Measurements from ENCODE around the gene SYTL3. TPM values are rescaled to one million over a fixed set of nuclear protein-coding genes. Genes with fewer than 3 reads are reported as not detected.

The SYTL3 gene
- total and polyA plus RNA-seq, 2 of the 8 experiments (the other 6 are each of a cell fraction or from before 2014, with no cell fraction given) = 0.27 to 0.99 TPM

DNA sequence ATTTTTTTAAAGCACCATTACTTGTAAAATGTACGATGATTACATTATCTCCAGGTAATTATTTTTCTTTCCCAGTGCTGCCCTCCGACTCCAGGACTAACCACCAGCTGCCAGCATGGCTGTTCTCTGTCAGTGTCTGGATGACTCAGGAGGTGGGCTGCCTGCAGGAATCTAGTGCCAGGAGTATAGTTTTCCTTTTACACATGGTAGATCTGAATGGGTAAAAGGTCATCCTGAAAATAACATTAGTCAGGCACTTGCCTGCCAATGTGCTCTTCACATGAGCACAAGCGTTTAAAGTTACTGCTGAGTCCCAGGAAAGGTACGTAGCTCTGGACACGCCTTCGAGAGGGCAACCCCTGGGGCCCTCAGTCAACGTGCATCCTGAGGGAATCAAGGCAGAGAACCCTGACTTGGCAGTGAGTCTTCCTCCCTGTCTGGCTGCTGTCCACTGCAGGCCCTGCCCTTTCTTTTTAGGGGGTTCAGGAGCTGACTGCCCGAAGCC is 7.7 kb upstream of the SYTL3 start:
- FAIRE-seq = no peak
- Histone ChIP-seq H3K56ac (replicated peaks; ENCODE audit: insufficient read length, low read depth, low read length) (no peak overlapping the region), H2AFZ (ENCODE audit: low read length) (no peak overlapping the region), H3K4me1 (replicated peaks in 1 of 4; ENCODE audit: control insufficient read depth in 3 of 4, insufficient read depth in 4 of 4, low read length in 3 of 4) (peaks cover 0 to 7% (median 3%) of the 10 kb centered on the region in 4 experiments; a peak in 2 of 7 replicates), H3K4me3 (ENCODE audit: extremely low read depth in 1 of 4, insufficient read depth in 2 of 4, low read depth in 3 of 4, low read length in 4 of 4) (no peak overlapping the region), H4K5ac (ENCODE audit: insufficient read length, low read depth, low read length) (no peak overlapping the region), H3K4me2 (ENCODE audit: insufficient read depth in 1 of 2, low read depth in 2 of 2, low read length in 2 of 2) (no peak overlapping the region; a peak in 1 of 4 replicates), H3K18ac (ENCODE audit: extremely low read depth, low read length) (no peak overlapping the region), H4K91ac (replicated peaks; ENCODE audit: insufficient read length, low read length) (no peak overlapping the region), H4K20me1 (replicated peaks in 1 of 2; ENCODE audit: control insufficient read depth in 1 of 2, insufficient read depth in 2 of 2, low read length in 2 of 2) (peaks cover 4 to 12% of the 10 kb centered on the region in 2 experiments), H2BK15ac (ENCODE audit: low read length) (no peak overlapping the region), H2BK5ac (ENCODE audit: low read depth, low read length) (no peak overlapping the region), H3K14ac (ENCODE audit: insufficient read length) (no peak overlapping the region), H3K79me1 (ENCODE audit: low read depth, low read length) (peaks cover 10% of the 10 kb centered on the region), H2BK120ac (replicated peaks; ENCODE audit: low read depth, low read length) (no peak overlapping the region), H3K27me3 (replicated peaks in 1 of 4; ENCODE audit: control insufficient read depth in 3 of 4, extremely low read depth in 1 of 4, insufficient read depth in 3 of 4, low read length in 3 of 4) (peaks cover 0 to 4% (median 0%) of the 10 kb centered on the region in 4 experiments; a peak in 2 of 7 replicates), H3K27ac (ENCODE audit: low read depth, low read length) (no peak overlapping the region), H3K23ac (ENCODE audit: insufficient read length) (no peak overlapping the region), H2BK20ac (ENCODE audit: low read length) (no peak overlapping the region), H2AK5ac (ENCODE audit: low read depth, low read length) (no peak overlapping the region), H3K4ac (replicated peaks; ENCODE audit: insufficient read length, low read depth, low read length) (no peak overlapping the region), H4K8ac (ENCODE audit: extremely low read depth, insufficient read depth, low read length) (no peak overlapping the region; the same call in 1 of the 2 replicates), H3K79me2 (ENCODE audit: control insufficient read depth in 1 of 2, insufficient read depth in 2 of 2, low read length in 2 of 2) (peaks cover 0 to 23% of the 10 kb centered on the region in 2 experiments; a peak in 2 of 4 replicates), H3K23me2 (ENCODE audit: low read depth, low read length) (peaks cover 3% of the 10 kb centered on the region), H2BK12ac (ENCODE audit: low read depth, low read length) (no peak overlapping the region), H3K9ac (replicated peaks in 1 of 4; ENCODE audit: extremely low read depth in 1 of 4, low read depth in 3 of 4, low read length in 3 of 4) (no peak overlapping the region), H3K36me3 (ENCODE audit: control insufficient read depth in 2 of 4, insufficient read depth in 4 of 4, low read length in 3 of 4) (peaks cover 0 to 4% (median 2%) of the 10 kb centered on the region in 4 experiments; a peak in 3 of 8 replicates), H3K9me3 (ENCODE audit: insufficient read depth in 2 of 2, low read depth in 1 of 2, low read length in 1 of 2) (no peaks in the 10 kb centered on the region)
- no peak for DNase-seq (ENCODE audit: low read depth in 1 of 2, low spot score in 2 of 2)
- 91% methylated on average over 8 of the region's 8 CpGs; no CpG with 5 or more reads in 1 of the 2 experiments for WGBS, 2 experiments (ENCODE audit: extremely low coverage in 1 of 2, insufficient coverage in 1 of 2, insufficient read length in 1 of 2, insufficient replicate concordance in 2 of 2, low coverage in 1 of 2, low lambda C conversion rate in 2 of 2, missing lambda C conversion rate in 1 of 2)
- POLR2A ChIA-PET (ENCODE audit: partially characterized antibody) = interaction anchor here (1.1 to 1.2 kb wide), 2 partner anchors 11 to 13 kb away, joined by 3 read pairs; no protein-coding TSS in a partner anchor
- CTCF ChIA-PET (ENCODE audit: partially characterized antibody) = interaction anchor here (1.0 to 3.4 kb wide), 4 partner anchors 12 to 123 kb away, joined by 3 to 21 read pairs (median 4); no protein-coding TSS in a partner anchor
- no peak for TF ChIP-seq MAFK (IDR thresholded peaks at IDR 0.05; ENCODE audit: low read depth, low read length)
- no peak for TF ChIP-seq EGR1 (IDR thresholded peaks at IDR 0.05; ENCODE audit: borderline replicate concordance, low read depth, low read length)
- TF ChIP-seq CHD2 (IDR thresholded peaks at IDR 0.05; ENCODE audit: low read length) = no peak
- TF ChIP-seq E2F6 (IDR thresholded peaks at IDR 0.05) = no peak
- TF ChIP-seq NRF1 (IDR thresholded peaks at IDR 0.05; ENCODE audit: low read depth, low read length) = no peak
- TF ChIP-seq ZNF274 (IDR thresholded peaks at IDR 0.05; ENCODE audit: borderline replicate concordance, extremely low read depth, low read length) = no peak
- no peak for TF ChIP-seq GABPA (IDR thresholded peaks at IDR 0.05; ENCODE audit: borderline replicate concordance, insufficient read depth, low read length)
- no peak for TF ChIP-seq NANOG (IDR thresholded peaks at IDR 0.05; ENCODE audit: insufficient read depth, low read depth, low read length, poor library complexity, severe bottlenecking)
- no peak for TF ChIP-seq GTF2F1 (IDR thresholded peaks at IDR 0.05; ENCODE audit: borderline replicate concordance, low read depth, low read length)
- no peak for TF ChIP-seq EP300 (IDR thresholded peaks at IDR 0.05; ENCODE audit: borderline replicate concordance in 1 of 2, low read depth in 2 of 2, low read length in 2 of 2)
- TF ChIP-seq SIRT6 (IDR thresholded peaks at IDR 0.05; ENCODE audit: low read length) = no peak
- TF ChIP-seq KDM1A (IDR thresholded peaks at IDR 0.05; ENCODE audit: borderline replicate concordance, low read length) = no peak
